Lung (tissue), 12 donors: Measurements from ENCODE around the gene TNF. TPM values are rescaled to one million over a fixed set of nuclear protein-coding genes. Genes with fewer than 3 reads are reported as not detected.

Experiments used
- ATAC-seq: fragments of 200-7000 bp; cut with Tn5 transposase; one replicate; pipeline ENCODE4 v1.9.1; 2020; ENCODE audit warnings: moderate number of reproducible peaks; ENCODE audit not compliant: insufficient read depth, low FRiP score
- DNase-seq, 3 donors: peaks; one replicate each; pipeline ENCODE4 v3.0.0-alpha.2; 2013 to 2017
- H3K27ac ChIP-seq, 2 donors: one replicate each; pipeline ENCODE4 v1.5.1; 2013; ENCODE audit warnings: mild to moderate bottlenecking in 2 of 2, moderate library complexity in 2 of 2, control low read depth in 1 of 2, inconsistent platforms in 1 of 2, low read depth in 1 of 2, low read length in 1 of 2
- H3K27me3 ChIP-seq, 3 donors: one replicate each; pipeline ENCODE4 v1.5.1; 2013; ENCODE audit warnings: low read length in 2 of 3; ENCODE audit not compliant: control insufficient read depth in 3 of 3, insufficient read depth in 3 of 3
- H3K36me3 ChIP-seq, 4 donors: one replicate each; pipeline ENCODE4 v1.5.1; 2013; ENCODE audit warnings: low read length in 4 of 4, mild to moderate bottlenecking in 1 of 4, moderate library complexity in 1 of 4; ENCODE audit not compliant: control insufficient read depth in 4 of 4, insufficient read depth in 4 of 4
- H3K4me1 ChIP-seq, 5 donors: one replicate each; pipeline ENCODE4 v1.5.1; 2013; ENCODE audit warnings: low read length in 5 of 5, mild to moderate bottlenecking in 2 of 5, moderate library complexity in 1 of 5; ENCODE audit not compliant: control insufficient read depth in 5 of 5, insufficient read depth in 5 of 5
- H3K4me3 ChIP-seq: one replicate; pipeline ENCODE4 v1.5.1; 2013; ENCODE audit warnings: mild to moderate bottlenecking, control low read depth, moderate library complexity
- H3K9ac ChIP-seq, 2 donors: one replicate each; pipeline ENCODE4 v1.5.1; 2013; ENCODE audit warnings: low read length in 2 of 2, control low read depth in 1 of 2; ENCODE audit not compliant: insufficient read depth in 1 of 2
- H3K9me3 ChIP-seq, 4 donors: one replicate each; pipeline ENCODE4 v1.5.1; 2013; ENCODE audit warnings: low read length in 3 of 4, mild to moderate bottlenecking in 1 of 4, moderate library complexity in 1 of 4; ENCODE audit not compliant: control insufficient read depth in 4 of 4, insufficient read depth in 3 of 4
- WGBS, 2 donors: extraction: QIAGEN DNeasy Blood & Tissue Kit; methylation state at CpG; one replicate each; pipeline ENCODE4 v1.1.7; 2013; 5-methylcytosine and 5-hydroxymethylcytosine counted together
- polyA plus RNA-seq, 2 donors: library from polyadenylated mRNA; stranded (reverse); fragments of 200-250 nt; gene quantifications; one replicate each; pipeline ENCODE4 v1.2.1, GENCODE V29; 2013
- total RNA-seq, 2 donors: library from RNA; depleted of rRNA in 1 of 2; stranded (reverse); fragments of >200 nt in 1 of 2; gene quantifications; one replicate each; pipeline ENCODE4 v1.2.1, GENCODE V29; 2014 to 2021
- TF ChIP-seq, protein P1 (sequence below): IDR thresholded peaks from 2 replicates; pipeline ENCODE4 v1.5.1; 2012; ENCODE audit warnings: mild to moderate bottlenecking; ENCODE audit errors: control extremely low read depth, extremely low read depth
- donor health status: control.
- donor health status: control.
- donor health status: Bipolar disorder and iron deficiency.
- donor health status: healthy.
- donor health status: DM: yes; HTN: yes; CAD: no.

The TNF gene
- total and polyA plus RNA-seq, 4 donors = 0.23 to 15.7 (median 4.1) TPM

DNA sequence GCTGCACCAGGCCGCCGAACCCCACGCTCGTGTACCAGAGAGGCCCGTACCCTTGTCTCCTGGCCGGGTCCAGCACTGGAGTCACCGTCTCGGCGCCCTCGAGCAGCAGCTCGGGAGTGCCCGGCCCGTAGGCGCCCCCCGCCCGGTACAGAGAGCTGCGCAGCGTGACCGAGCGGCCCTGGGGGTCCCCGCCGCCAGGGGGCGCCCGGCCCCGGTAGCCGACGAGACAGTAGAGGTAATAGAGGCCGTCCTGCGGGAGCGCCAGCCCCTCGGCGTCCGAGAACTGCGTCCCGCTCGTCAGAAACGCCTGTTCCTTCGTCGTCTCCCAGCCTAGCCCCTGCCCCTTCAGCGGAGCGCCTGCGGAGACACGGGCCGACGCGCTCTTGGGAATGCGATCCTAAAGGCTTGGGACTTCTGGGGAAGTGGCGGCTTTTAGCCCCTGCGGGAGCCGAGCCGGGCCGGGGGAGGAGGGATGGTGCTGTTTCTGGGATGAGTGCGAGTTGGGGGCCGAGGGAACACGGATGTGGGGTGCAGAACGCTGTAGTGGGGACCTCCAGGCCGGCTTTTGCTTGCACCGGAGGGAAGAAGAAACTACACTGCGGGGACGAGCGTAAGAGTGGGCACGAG, 5.6 kb downstream of the TNF start:
- Histone ChIP-seq H3K36me3 (no peaks in the 10 kb centered on the region), H3K4me1 (peaks cover 2 to 9% (median 6%) of the 10 kb centered on the region in 5 donors), H3K9ac (peak overlapping the region; percentile 81 to 94), H3K27ac (peak overlapping the region; percentile 27 to 75), H3K9me3 (no peaks in the 10 kb centered on the region), H3K27me3 (peaks cover 0 to 6% (median 0%) of the 10 kb centered on the region in 3 donors), H3K4me3 (peak overlapping the region; percentile 54)
- DNase-seq (peak; percentile 90 to 93 (median 92)), ATAC-seq (peak; percentile 92)
- TF ChIP-seq, protein P1, sequence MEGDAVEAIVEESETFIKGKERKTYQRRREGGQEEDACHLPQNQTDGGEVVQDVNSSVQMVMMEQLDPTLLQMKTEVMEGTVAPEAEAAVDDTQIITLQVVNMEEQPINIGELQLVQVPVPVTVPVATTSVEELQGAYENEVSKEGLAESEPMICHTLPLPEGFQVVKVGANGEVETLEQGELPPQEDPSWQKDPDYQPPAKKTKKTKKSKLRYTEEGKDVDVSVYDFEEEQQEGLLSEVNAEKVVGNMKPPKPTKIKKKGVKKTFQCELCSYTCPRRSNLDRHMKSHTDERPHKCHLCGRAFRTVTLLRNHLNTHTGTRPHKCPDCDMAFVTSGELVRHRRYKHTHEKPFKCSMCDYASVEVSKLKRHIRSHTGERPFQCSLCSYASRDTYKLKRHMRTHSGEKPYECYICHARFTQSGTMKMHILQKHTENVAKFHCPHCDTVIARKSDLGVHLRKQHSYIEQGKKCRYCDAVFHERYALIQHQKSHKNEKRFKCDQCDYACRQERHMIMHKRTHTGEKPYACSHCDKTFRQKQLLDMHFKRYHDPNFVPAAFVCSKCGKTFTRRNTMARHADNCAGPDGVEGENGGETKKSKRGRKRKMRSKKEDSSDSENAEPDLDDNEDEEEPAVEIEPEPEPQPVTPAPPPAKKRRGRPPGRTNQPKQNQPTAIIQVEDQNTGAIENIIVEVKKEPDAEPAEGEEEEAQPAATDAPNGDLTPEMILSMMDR = peak; percentile 87
- 0 to 1% methylated on average over 58 to 62 of the region's 62 CpGs for WGBS, 2 donors

DNA sequence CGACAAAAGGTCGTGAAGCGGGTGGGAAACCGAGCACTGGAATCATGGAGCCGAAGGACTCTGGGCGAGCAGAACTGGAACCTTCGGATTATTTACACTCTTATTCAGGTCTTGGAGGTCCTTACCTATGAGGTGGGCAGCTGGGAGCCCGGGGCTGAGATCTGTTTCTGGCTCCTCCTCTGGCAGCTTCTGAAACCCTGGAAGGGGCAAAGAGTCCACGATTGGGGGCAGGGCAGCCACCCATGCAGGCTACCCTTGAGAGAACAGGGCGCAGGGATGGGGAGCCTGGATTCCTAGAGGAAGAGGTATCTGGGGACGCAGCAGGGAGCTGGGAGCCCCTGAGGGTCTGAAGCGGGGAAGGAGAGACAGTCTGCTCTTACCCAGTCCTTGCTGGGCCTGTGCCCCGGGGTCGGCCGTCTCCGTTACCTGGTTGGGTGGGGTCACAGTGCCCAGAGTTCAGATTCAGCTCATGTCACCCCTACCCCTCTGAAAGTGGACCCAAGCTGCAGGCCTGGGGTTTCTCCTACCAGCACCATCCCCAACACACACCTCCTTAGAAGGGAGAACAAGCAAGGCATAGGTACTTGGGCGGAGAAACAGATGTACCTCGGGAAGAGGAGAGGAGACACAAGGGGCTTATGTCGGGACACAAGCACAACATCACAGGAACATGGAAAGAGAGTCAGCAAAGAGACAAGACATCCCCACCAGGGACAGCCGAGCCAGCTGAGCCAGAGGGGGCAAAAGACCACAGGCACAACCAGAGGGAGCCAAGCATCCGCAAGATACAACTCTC, 6.3 kb downstream of the TNF start:
- peak overlapping the region; percentile 27 to 65 for H3K27ac ChIP-seq
- TF ChIP-seq, protein P1 = no peak
- peak overlapping the region; percentile 81 to 94 for H3K9ac ChIP-seq
- DNase-seq (peak in 1 of 3 donors; percentile 18), ATAC-seq (no peak)
- peaks cover 2 to 9% (median 6%) of the 10 kb centered on the region in 5 donors for H3K4me1 ChIP-seq
- H3K36me3 ChIP-seq = no peaks in the 10 kb centered on the region
- peak overlapping the region; percentile 54 for H3K4me3 ChIP-seq
- H3K9me3 ChIP-seq = no peaks in the 10 kb centered on the region
- H3K27me3 ChIP-seq = peaks cover 0 to 2% (median 0%) of the 10 kb centered on the region in 3 donors
- WGBS, 2 donors = 19 to 20% methylated on average over 21 of the region's 21 CpGs

DNA sequence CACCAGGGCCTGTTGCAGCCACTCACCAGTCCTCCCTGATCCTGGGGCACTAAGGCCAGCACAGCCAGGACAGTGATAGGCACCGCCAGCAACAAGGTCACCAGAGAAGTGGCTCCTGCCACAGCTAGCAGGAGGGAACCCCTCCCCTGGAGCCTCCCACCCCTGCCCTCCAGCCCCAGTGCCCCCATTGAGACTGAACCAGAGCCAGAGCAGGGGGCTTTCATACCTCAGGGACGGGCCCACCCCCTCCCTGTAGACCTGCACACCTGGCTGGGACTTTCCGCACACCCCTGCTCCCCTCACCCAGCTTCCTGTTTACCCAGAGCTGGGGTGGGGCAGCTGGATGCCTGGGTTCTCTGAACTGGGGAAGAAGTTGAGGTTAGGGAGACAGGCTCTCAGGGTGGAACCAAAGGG, 6.9 kb downstream of the TNF start, which contains the start of gene LTB:
Gene LTB, minus strand, starts transcription at position 195 of the 414 bp plus-strand sequence. Its CDS starts 7 bp downstream, at position 188.
- ATAC-seq (no peak), DNase-seq (no peak)
- H3K27me3 ChIP-seq = peaks cover 0 to 2% (median 0%) of the 10 kb centered on the region in 3 donors
- H3K4me1 ChIP-seq = peaks cover 2 to 9% (median 6%) of the 10 kb centered on the region in 5 donors
- peak within 1 kb of the TSS; percentile 54 for H3K4me3 ChIP-seq
- peak within 1 kb of the TSS; percentile 81 to 94 for H3K9ac ChIP-seq
- TF ChIP-seq, protein P1 = no peak
- no peaks in the 10 kb centered on the region for H3K36me3 ChIP-seq
- no peaks in the 10 kb centered on the region for H3K9me3 ChIP-seq
- H3K27ac ChIP-seq = peak within 1 kb of the TSS; percentile 27 to 65
- 44 to 51% methylated on average over 3 of the region's 3 CpGs for WGBS, 2 donors
